GM12878 (cell line): ENCODE results near the gene MRM3. TPM values are rescaled to one million over a fixed set of nuclear protein-coding genes. Genes with fewer than 3 reads are reported as not detected.

Experiments used
- ATAC-seq: fragments of 200-7000 bp; cut with Tn5 transposase; 3 replicates; pipeline ENCODE4 v1.9.1; 2020; ENCODE audit warnings: mild to moderate bottlenecking, moderate library complexity
- BruUV-seq: library from RNA; stranded (reverse); fragments of 400-500 nt; replicated peaks from 2 replicates; lab custom pipeline; 2021; lab: Mats Ljungman, UMichigan
- CTCF ChIA-PET: fragments of 300-600 bp; sonication (Branson Sonifier 250); formaldehyde crosslinking; extraction: SDS; loops from one replicate; lab custom pipeline; 2021; ENCODE audit warnings: inconsistent platforms; lab: Yijun Ruan, JAX
- POLR2A ChIA-PET: fragments of 350-600 bp; formaldehyde crosslinking; extraction: SDS; loops from one replicate; lab custom pipeline; 2021; ENCODE audit warnings: inconsistent platforms; lab: Charles Lee
- RAD21 ChIA-PET: fragments of 300-600 bp; sonication (Branson Sonifier 250); formaldehyde crosslinking; loops from one replicate; lab custom pipeline; 2023; ENCODE audit warnings: antibody characterized with exemption; ENCODE audit not compliant: unreplicated experiment; lab: Charles Lee
- SMC1A ChIA-PET: fragments of 300-600 bp; sonication (Branson Sonifier 250); formaldehyde crosslinking; loops from one replicate; lab custom pipeline; 2023; ENCODE audit not compliant: unreplicated experiment, uncharacterized antibody; lab: Charles Lee
- DNase-seq: peaks from one replicate; pipeline ENCODE4 v3.0.0-alpha.2; 2011; ENCODE audit warnings: low read depth, low spot score
- FAIRE-seq: peaks from 3 replicates; lab custom pipeline; 2011; peaks lifted over from hg19 to GRCh38; lab: Jason Lieb, UNC
- H2AFZ ChIP-seq: 2 replicates; pipeline ENCODE4 v1.6.0; 2011; ENCODE audit warnings: low read depth, low read length, control low read depth; ENCODE audit not compliant: control insufficient read depth
- H3K27ac ChIP-seq: 2 replicates; pipeline ENCODE4 v1.5.1; 2011; ENCODE audit warnings: control low read depth; ENCODE audit not compliant: control insufficient read depth, insufficient read depth
- H3K27me3 ChIP-seq, 2 experiments: replicated peaks in 1 of 2; 2 replicates each; pipeline versions ENCODE4 v1.6.0 to v1.6.1; 2011; ENCODE audit warnings: low read length in 1 of 2; ENCODE audit not compliant: control insufficient read depth in 2 of 2, insufficient read depth in 2 of 2
- H3K36me3 ChIP-seq, 2 experiments: 2 replicates each; pipeline ENCODE4 v1.5.1; 2011; ENCODE audit warnings: low read length in 1 of 2; ENCODE audit not compliant: control insufficient read depth in 2 of 2, insufficient read depth in 2 of 2
- H3K4me1 ChIP-seq: 2 replicates; pipeline ENCODE4 v1.6.1; 2011; ENCODE audit warnings: mild to moderate bottlenecking, low read length, moderate library complexity, mixed read lengths; ENCODE audit not compliant: control insufficient read depth, insufficient read depth
- H3K4me2 ChIP-seq: 2 replicates; pipeline ENCODE4 v1.6.0; 2011; ENCODE audit warnings: control low read depth; ENCODE audit not compliant: control insufficient read depth, insufficient read depth
- H3K4me3 ChIP-seq: fragments of 200-600 bp; sonication (generic); 2 replicates; pipeline ENCODE4 v1.5.1; 2016
- H3K79me2 ChIP-seq: 2 replicates; pipeline ENCODE4 v1.6.0; 2011; ENCODE audit warnings: low read length; ENCODE audit not compliant: control insufficient read depth, insufficient read depth
- H3K9ac ChIP-seq: 2 replicates; pipeline ENCODE4 v1.8.0; 2011; ENCODE audit warnings: low read length, control low read depth, mixed read lengths; ENCODE audit not compliant: control insufficient read depth, insufficient read depth
- H3K9me3 ChIP-seq: replicated peaks from 3 replicates; pipeline ENCODE4 v1.5.1; 2011; ENCODE audit warnings: mild to moderate bottlenecking, low read length; ENCODE audit not compliant: control insufficient read depth, insufficient read depth
- H4K20me1 ChIP-seq: 2 replicates; pipeline ENCODE4 v1.6.0; 2011; ENCODE audit not compliant: control insufficient read depth, insufficient read depth
- ATF7 ChIP-seq: fragments of 450-650 bp; IDR thresholded peaks from 2 replicates; pipeline ENCODE4 v1.6.1; 2016; ENCODE audit warnings: low read depth, mild to moderate bottlenecking
- MYB ChIP-seq: fragments of 150-350 bp; IDR thresholded peaks from 2 replicates; pipeline ENCODE4 v1.6.1; 2014; ENCODE audit warnings: mild to moderate bottlenecking, low read depth, low read length, borderline replicate concordance
- PAX5 ChIP-seq: IDR thresholded peaks from 2 replicates; pipeline ENCODE4 v1.6.1; 2011; ENCODE audit warnings: low read depth, low read length, borderline replicate concordance
- RAD51 ChIP-seq: fragments of 450-650 bp; IDR thresholded peaks from 2 replicates; pipeline ENCODE4 v1.6.1; 2016; ENCODE audit warnings: moderate library complexity, mild to moderate bottlenecking, inconsistent platforms
- TARDBP ChIP-seq: IDR thresholded peaks from 2 replicates; pipeline ENCODE4 v1.6.1; 2016; ENCODE audit warnings: borderline replicate concordance
- ZNF592 ChIP-seq: fragments of 450-650 bp; IDR thresholded peaks from 2 replicates; pipeline ENCODE4 v1.6.1; 2017; ENCODE audit warnings: mild to moderate bottlenecking, moderate library complexity
- WGBS: methylation state at CpG from one replicate; pipeline ENCODE4 v1.1.6; 2016; ENCODE audit warnings: low lambda C conversion rate; ENCODE audit not compliant: insufficient replicate concordance, insufficient coverage; ENCODE audit errors: missing lambda C conversion rate; 5-methylcytosine and 5-hydroxymethylcytosine counted together
- in situ Hi-C: fragments of 300-500 bp; cut with MboI; formaldehyde crosslinking; loops from 9 replicates; pipeline ENCODE4 v1.14.3; 2018; ENCODE audit warnings: mixed read lengths
- intact Hi-C: fragments of 100-400 bp; cut with micrococcal nuclease; formaldehyde crosslinking; loops from one replicate; pipeline ENCODE4 v1.14.2; 2022; ENCODE audit not compliant: unreplicated experiment
- polyA plus RNA-seq, 11 experiments: library from polyadenylated mRNA; depleted of rRNA in 4 of 11; unstranded in 6 of 11; stranded (reverse) in 5 of 11; fragments of >200 nt; fragmentation: Nextera tagmentation in 4 of 11; fragmentation: Illumina TruSeq in 1 of 11; extraction: Ambion mirVana in 4 of 11; extraction: Trizol in 1 of 11; gene quantifications; 1 replicate in 1 of 11; 2 replicates in 10 of 11; pipeline versions ENCODE4 v1.2.1 to v1.2.3, GENCODE V29; 2011 to 2016; ENCODE audit warnings: inconsistent platforms in 2 of 11, missing spikeins in 2 of 11, low read depth in 1 of 11
- total RNA-seq, 4 experiments: library from RNA; depleted of rRNA in 3 of 4; stranded (reverse); fragments of >200 nt in 3 of 4; fragmentation: Illumina TruSeq in 1 of 4; extraction: Trizol in 1 of 4; gene quantifications; 2 replicates each; pipeline versions ENCODE4 v1.2.1 to v1.2.3, GENCODE V29; 2013 to 2021

Gene MRM3
- total and polyA plus RNA-seq, 10 of the 15 experiments (the other 5 are each of a cell fraction or from before 2014, with no cell fraction given) = 2.3 to 48.9 (median 26.6) TPM

- in situ Hi-C loops = no loop called here
- Histone ChIP-seq H3K4me2 (no peak overlapping the region), H3K36me3 (peaks cover 11% of the 10 kb centered on the region in 2 experiments; a peak in 3 of 4 replicates), H4K20me1 (no peaks in the 10 kb centered on the region), H3K9ac (no peak overlapping the region), H3K4me3 (no peak overlapping the region), H3K27me3 (no peaks in the 10 kb centered on the region), H3K27ac (no peak overlapping the region), H2AFZ (no peak overlapping the region), H3K79me2 (peaks cover 10% of the 10 kb centered on the region), H3K4me1 (peaks cover 6% of the 10 kb centered on the region), H3K9me3 (no peaks in the 10 kb centered on the region)
- intact Hi-C loops = no loop called here
- SMC1A ChIA-PET = no interaction called here
- FAIRE-seq (no peak), DNase-seq (no peak), ATAC-seq (no peak)
- POLR2A ChIA-PET = interaction anchor here (0.7 kb wide), 1 partner anchor 544 kb away, joined by 3 read pairs; no protein-coding TSS in a partner anchor
- RAD21 ChIA-PET = interaction anchor here (0.7 kb wide), 1 partner anchor 265 kb away, joined by 3 read pairs; no protein-coding TSS in a partner anchor
- TF ChIP-seq TARDBP = no peak
- TF ChIP-seq PAX5 = no peak
- TF ChIP-seq RAD51 = no peak
- TF ChIP-seq ZNF592 = no peak
- TF ChIP-seq MYB = no peak
- TF ChIP-seq ATF7 = no peak
- WGBS = 95% methylated on average over 4 of the region's 4 CpGs
- CTCF ChIA-PET = interaction anchor here (1.6 kb wide), 1 partner anchor 193 kb away, joined by 6 read pairs; no protein-coding TSS in a partner anchor
- BruUV-seq = no TSS peak
Observed at GRCh38 chr17:788551-788950, 6.4 kb downstream of the MRM3 start.
